ENCODE data around the gene CHAMP1.
"Not testable (repeated sequence)": the region's sequence is repeated elsewhere in the genome, so short reads cannot be mapped to it uniquely, and the experiment has no call there.

Gene CHAMP1

DNA sequence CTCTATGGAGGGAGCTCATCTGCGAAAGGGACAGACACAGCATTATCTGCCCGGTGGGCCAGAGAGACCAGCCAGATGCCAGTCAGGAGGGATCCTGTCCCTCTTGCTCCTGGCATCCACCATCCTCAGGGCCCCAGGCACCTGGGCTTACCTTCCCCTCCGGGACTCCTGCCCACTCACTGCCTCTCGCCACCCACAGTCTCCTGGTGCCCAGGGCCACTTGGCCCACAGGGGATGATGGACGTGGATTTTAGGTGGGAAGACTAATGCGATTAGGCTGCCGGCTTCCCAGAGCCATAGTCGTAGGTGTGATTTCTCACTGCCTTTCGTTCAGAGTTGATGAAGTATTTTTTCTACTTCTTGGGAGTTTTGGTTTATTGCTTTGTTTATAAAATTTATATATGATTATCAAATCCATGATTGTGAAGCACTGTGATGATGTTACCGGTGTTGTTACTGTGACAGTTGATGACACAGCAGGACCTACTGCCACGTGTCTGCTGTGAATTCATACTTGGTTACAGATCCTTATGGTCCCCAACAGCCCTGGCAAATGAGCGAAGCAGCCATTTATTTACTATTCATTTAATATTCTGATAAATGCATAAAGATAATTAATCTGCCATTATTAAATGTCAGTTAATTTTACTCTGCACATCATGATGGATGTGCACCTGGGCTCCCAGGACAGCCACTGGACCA lies 14.5 kb upstream of the CHAMP1 start:
- DNase-seq (ENCODE audit: low spot score) = no peak

DNA sequence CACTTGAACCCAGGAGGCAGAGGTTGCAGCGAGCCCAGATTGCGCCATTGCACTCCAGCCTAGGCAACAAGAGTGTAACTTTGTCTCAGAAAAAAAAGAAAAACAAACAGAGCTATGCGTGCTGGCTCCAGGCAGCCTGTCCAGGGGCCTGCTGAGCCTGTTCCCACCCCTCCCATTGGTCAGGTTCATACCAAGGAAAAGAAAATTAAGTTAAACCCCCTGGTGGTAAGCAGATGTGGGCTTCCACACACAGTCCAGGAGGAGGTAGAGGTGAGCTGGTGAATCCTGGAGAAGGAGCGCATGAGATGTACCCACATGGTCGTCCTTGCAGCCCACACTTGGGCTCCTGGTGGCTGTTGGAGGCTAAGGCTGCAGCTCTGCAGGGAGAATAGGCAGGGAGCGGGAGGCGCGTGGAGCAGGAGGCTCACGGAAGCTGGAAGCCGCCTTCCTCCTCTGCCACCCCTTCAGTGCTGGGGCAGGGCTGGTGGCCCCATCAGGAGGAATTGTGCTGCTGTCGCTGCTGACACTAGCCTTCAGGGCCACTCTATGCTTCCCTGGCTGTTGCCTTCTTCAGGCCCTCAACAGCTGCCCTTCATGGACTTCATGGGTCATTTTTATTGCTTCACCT lies 10.5 kb upstream of the CHAMP1 start:
- DNase-seq (ENCODE audit: low spot score) = no peak

DNA sequence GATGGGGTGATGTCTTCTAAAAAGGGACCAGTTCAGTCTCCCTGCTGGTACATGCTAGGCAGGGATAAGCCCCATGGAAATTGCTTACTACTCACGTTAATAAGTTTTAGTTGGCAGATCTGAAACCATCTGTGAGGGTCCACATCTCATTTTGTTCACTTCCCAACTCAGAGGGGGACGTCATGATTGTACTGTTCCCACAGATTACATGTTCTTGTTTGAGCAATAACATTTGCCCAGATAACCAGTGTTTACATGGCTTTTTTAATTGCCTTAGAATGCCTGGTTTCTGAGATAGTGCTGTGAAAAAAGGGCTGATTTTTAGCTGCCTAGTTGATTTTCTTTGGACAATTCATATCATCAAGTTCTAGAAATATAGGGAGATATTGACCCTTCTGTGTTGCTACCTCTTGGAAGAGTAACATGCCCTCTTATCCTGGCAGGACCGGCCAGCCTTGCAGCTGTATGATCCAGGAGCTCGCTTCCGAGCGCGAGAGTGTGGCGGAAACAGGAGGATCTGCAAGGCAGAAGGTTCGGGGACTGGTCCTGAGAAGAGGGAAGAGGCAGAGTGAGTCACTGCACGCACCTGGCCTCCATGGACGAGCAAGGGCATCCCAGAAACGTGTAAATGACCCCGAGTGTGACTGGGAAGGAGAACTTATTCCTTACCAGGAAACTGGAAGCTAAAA lies 9.8 kb upstream of the CHAMP1 start:
- DNase-seq (ENCODE audit: low spot score) = no peak

DNA sequence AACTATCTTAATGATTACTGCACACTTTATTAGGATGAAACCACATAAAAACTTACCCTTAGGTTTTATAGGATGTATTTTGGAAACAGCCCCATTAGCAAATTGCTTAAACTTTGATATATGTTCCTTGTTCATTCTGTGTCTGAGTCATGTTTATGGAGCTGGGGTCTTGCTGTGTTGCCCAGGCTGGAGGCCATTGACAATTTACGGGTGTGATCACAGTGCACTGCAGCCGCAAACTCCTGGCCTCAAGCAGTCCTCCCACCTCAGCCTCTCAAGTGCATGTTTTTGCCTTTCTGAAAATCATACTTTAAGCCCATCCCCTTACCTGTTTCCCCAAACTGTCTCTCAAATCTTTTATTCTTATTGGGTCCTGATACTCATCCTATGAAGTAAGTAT lies 5.2 kb upstream of the CHAMP1 start:
- no peak for DNase-seq (ENCODE audit: low spot score)

DNA sequence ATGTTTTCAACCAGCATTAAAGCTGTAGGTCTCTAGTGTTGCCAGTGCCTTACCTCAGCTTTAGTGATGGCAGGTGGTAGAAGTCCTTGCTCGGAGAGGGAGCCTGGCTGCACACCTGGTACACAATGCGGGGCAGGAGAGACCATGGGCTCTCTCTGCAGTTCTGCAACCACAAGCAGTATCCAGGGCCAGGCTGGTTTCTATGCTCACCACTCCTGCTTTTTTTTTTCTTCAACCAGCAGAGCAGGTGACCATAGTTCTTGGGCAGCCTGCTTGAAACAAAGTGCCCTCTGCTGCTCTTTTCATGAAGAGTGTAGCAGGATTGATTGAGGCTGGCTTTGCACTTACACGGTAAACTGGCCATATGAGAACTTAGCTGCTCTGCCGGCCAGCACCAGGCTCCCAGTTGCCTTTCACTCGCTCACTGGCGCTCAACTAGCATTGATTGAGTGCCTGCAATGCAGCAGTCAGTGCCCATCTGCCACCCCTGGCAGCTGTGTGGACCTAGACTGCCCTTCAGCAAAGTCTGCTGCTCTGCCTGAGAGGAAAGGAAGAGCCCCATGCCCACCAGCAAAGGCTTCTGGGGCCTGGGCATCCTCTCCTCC lies 4.4 kb upstream of the CHAMP1 start:
- no peak for DNase-seq (ENCODE audit: low spot score)

DNA sequence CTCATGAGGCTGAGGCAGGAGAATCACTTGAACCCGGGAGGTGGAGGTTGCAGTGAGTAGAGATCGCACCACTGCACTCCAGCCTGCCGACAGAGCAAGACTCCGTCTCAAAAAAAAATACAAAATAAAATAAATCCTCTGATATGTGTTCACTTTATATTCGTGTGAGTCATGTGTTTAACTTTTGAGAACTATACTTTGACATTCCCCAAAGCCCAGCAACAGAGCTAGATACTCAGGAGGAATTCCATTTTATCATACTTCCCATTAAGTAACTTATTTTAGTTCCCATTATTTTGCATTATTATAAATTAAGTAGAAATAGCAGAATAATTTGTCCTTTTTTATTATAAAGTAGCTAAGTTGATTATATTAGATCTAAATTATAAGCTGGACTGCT lies 3.3 kb upstream of the CHAMP1 start:
- no peak for DNase-seq (ENCODE audit: low spot score)

DNA sequence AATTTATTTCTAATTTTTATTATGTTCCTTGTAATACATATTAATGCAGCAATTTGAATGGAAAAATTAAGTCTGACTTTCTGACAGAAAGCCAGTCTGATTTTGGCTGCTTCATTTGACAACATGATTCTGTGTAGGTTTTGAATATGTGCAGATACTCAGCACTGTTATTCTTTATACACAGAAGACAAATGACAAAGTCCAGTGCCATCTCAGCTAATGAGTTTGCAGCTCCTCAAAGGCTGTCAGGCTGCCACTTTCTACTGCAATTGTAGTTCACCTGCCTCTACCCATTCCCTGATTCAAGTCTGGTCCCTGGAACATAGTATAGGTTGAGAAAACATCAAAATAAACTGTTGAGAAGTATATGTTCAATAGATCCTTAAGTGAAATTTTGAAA lies 2.9 kb upstream of the CHAMP1 start:
- DNase-seq (ENCODE audit: low spot score) = no peak

DNA sequence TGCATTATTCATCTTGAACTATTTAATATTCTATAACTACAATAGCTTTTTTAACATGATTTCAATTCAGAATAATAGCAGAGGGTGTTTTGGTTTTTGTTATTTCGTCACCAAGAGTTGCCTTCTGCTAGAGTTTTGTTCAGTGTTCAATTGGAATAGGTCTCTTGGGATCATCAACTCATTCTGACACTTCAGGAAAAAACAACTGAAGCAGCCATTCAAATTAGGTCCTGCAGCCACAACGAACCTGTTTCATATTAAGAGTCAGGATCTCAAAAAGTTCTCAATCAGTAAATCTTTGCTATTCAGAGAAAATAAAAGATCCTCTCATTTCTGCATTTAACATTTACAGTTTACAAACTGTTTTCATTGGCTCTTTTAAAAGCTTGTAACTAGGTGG lies 2.4 kb upstream of the CHAMP1 start:
- no peak for DNase-seq (ENCODE audit: low spot score)

DNA sequence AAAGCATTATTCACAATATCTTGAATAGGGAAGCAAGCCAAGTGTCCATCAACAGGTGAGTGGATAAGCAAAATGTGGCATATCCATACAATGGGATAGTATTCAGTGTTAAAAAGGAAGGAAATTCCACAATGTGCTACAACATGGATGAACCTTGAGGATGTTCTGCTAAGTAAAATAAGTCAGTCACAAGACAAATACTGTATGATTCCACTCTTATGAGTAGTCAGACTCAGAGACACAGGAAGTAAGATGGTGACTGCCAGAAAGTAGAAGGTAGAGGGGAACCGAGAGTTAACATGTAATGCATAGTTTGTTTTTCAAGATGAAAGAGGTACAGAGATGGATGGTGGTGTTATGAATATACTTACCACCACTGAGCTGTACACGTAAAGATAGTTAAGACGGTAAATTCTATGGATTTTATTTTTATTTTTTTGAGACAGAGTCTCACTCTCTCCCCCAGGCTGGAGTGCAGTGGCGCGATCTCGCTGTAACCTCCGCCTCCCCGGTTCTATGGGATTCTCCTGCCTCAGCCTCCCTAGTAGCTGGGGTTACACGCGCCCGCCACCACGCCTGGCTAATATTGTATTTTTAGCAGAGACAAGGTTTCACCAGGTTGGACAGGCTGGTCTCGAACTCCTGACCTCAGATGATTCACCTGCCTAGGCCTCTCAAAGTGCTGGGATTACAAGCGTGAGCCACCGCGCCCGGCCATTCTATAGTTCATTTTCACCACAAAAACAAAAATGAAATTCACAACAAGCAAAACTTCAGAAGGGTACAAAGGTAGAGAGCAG lies 1.0 kb upstream of the CHAMP1 start:
- DNase-seq (ENCODE audit: low spot score) = peak; percentile 37

DNA sequence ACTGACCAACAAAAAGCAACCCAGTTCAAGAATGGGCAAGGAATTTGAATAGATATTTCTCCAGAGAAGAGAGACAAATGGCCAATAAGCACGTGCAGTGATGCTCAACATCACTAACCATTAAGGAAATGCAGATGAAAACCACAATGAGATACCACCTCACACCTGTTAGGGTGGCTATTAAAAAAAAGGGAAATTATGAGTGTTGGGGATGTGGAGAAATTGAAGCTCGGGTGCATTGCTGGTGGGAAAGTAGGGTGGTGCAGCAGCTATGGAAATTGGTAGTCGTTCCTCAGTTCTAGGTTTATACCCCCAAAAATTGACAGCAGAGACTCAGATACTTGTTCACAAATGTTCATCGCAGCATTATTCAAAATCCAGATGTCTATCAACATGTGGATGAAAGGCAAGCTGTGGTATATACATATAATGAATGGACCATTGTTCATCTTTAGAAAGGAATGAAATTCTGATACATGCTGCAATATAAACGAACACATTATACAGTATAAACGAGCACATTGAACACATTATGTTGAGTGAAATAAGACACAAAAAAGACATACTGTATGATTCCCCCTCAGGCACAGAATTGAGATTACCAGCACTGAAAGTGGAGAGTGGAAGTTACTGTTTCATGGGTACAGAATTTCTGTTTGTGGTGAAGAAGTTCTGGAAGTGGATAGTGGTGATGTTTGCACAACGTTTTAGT lies 927 bp downstream of the CHAMP1 start:
- DNase-seq (ENCODE audit: low spot score) = no peak

DNA sequence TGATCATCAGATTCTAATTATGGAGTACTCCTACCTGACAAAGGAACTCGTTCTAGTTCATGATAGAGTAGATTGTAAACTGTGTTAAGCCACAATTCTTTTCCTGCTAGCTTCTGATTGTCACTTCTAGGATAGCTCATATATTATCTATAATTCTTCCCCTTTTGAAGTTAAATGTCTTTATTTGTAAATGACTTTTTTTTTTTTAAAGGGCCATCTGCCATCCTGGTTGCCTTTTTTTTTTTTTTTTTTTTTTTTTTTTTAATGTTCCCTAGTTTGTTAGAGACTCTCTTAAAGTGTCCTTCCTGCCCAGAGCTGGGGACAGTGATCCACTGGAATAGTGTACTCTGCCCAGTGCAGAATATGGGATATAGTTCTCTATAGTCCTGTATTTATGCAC lies 4.3 kb downstream of the CHAMP1 start:
- no peak for DNase-seq (ENCODE audit: low spot score)

DNA sequence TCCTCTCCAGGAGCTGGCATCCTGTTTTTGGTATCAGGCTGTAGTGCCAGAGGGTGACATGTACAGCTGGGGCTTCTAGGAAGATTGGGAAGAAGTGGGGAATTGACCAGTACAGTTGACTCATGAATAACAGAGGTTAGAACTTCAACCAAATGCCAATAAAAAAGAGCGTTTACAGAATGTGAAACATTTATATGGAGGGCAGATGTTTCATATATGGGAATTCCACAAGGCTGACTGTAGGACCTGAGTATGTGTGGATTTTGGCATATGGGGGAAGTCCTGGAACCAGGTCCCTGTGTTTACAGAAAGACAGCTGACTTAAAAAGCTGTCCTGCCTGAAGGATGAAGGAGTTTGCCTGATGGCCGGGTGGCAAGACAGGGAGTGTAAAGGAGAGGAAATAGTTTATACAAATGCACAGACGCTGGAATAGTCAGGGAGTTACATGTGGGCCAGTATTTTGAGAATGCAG lies 5.2 kb downstream of the CHAMP1 start:
- no peak for DNase-seq (ENCODE audit: low spot score)

DNA sequence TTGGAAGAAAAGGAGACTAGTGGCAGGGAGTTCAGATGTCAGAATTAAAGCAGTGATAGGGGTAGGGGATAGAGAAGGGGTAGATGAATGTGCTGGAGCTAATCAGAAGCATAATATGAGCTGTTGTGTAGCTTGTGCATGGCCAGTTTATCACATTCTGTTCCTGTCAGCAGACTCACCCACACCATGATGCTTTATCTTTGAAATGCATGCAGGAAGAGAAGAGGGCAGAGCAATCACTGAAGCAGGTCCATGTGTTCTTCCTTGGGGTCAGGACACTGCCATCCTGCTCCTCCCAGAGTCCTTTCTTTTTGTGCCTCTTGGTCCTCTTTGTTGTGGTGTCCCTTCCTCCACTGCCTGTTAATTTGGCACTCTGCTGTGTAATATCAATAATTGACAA lies 5.8 kb downstream of the CHAMP1 start:
- no peak for DNase-seq (ENCODE audit: low spot score)

DNA sequence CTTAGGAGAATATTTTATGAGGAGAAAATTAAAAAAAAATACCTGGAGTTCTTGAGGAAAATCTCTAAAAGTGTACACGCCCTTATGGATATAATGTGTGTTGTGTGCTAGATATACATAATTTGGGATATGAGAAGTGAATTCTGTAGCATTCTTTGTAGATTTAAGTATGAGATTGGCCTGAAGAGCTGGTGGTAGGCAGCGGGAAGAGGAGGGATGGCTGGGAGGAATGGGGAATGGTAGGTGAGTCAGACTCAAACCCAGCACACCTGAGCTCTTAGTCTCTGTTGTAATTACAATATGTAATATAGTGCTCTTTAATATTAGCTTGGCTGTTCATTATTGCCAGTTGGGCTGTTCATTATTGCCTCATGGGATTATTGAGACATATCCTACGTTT lies 7.0 kb downstream of the CHAMP1 start:
- no peak for DNase-seq (ENCODE audit: low spot score)

DNA sequence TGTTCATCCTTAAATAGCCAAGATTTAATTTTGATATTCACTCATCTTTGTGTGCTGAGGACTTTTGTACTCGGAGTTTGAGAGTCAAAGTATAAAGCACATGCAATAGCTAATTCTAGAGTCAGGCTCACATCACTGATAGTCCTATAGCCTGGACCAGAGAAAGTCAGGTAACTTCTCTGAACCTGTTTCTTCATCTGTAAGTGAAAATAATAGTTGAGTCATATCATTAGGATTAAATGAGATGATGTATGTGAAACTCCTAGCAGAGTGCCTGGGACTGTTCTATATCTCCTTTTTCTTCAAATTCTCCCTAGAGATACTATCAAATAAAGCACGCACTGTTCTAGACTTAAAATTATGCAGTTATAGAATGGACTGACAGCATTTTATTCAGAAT lies 9.0 kb downstream of the CHAMP1 start:
- no peak for DNase-seq (ENCODE audit: low spot score)

DNA sequence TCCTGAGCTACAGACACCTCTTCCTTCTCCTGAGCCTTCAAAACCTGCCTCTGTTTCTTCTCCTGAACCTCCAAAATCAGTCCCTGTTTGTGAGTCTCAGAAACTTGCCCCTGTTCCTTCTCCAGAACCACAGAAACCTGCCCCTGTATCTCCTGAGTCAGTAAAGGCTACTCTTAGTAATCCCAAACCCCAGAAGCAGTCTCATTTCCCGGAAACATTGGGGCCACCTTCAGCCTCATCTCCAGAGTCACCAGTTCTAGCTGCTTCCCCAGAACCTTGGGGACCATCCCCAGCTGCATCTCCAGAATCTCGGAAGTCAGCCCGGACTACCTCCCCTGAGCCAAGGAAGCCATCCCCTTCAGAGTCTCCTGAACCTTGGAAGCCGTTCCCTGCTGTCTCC lies 10.0 kb downstream of the CHAMP1 start:
- no peak for DNase-seq (ENCODE audit: low spot score)

DNA sequence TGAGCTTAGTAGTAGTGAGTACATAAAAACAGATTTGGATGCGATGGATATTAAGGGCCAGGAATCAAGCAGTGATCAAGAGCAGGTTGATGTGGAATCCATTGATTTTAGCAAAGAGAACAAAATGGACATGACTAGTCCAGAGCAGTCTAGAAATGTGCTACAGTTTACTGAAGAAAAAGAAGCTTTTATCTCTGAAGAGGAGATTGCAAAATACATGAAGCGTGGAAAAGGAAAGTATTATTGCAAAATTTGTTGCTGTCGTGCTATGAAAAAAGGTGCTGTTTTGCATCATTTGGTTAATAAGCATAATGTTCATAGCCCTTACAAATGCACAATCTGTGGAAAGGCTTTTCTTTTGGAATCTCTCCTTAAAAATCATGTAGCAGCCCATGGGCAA lies 11.4 kb downstream of the CHAMP1 start:
- DNase-seq (ENCODE audit: low spot score) = no peak

DNA sequence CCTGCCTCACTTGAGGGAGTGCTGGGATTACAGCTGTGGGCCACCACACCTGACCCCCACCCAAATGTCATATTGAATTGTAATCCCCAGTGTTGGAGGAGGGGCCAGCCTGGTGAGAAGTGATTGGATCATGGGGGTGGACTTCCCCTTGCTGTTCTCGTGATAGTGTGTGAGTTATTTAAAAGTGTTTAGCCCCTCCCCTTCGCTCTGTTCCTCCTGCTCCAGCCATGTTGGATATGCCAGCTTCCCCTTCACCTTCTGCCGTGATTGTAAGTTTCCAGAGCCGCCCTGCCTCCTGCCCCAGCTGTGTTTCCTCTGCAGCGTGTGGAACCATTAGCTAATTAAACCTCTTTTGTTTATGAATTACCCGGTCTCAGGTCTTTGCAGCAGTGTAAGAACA lies 13.7 kb downstream of the CHAMP1 start:
- no peak for DNase-seq (ENCODE audit: low spot score)

DNA sequence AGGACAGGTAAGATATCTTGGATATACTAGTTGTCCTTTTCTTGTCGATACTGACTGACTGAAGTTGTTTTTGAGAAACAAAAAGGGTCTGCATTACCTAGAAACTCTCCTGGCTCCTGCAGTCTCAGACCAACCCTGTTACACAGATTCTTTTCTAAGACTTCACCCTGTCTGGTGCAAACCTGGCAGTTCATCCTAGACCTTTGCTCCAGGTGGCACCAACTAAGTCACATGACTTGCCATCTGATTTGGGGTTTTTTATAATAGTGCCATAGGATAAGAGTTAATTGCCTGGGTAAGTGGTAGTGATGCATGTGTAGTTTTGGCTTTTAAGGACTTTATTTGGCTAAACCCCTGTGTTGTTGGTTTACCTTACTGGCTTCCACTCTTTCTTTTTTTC lies 14.3 kb downstream of the CHAMP1 start:
- no peak for DNase-seq (ENCODE audit: low spot score)

DNA sequence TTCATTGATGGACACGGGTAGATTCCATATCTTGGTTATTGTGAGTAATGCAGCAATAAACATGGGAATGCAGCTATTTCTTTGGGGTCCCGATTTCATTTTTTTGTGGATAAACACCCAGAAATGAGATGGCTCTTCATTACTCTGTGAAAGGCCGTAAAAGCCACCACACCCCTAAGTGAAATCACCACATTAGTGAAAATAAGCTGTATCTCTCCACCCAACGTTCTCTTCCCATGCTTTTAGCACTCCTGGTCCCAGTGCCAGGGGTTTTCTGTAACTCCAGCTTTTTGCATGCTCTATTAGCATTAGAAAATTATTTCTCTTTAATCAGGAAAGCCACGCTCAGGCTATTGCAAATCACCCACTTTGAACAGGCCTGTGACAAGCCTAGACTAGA lies 15.8 kb downstream of the CHAMP1 start:
- no peak for DNase-seq (ENCODE audit: low spot score)

DNA sequence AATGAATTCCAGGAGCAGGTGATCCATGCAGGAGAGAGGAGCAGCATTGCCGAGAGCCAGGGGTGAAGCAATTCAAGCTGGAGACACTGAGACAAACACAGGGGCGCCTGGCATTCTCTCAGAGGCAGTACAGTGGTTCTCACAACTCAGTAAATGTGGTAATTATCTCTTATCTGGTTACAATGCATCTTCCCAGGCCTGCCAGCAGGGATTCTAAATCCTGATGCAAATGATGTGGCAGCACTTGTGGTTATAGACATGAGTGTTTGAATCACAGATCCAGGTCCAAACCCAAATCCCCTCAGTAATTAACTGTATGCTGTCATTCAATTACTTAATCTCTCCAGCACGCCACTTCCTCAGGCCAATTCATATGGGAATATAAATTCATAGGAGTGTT lies 19.6 kb downstream of the CHAMP1 start:
- DNase-seq (ENCODE audit: low spot score) = not testable (repeated sequence)
